GM10847 (cell line): ENCODE measurements around the gene PTPN22.

Experiments used
- POLR2A ChIP-seq: IDR thresholded peaks from 2 replicates; pipeline ENCODE4 v1.6.1; 2011; ENCODE audit not compliant: insufficient read length; ENCODE audit errors: extremely low read depth

Gene PTPN22

GRCh38 chr1:113802367-113803007 is 69.0 kb downstream of the PTPN22 start:
- TF ChIP-seq POLR2A, result no peak

- no peak for TF ChIP-seq POLR2A
Measured at GRCh38 chr1:113800487-113800886, 71.0 kb downstream of the PTPN22 start.

- TF ChIP-seq POLR2A, result no peak
Measured at GRCh38 chr1:113797472-113797871, 74.0 kb downstream of the PTPN22 start.

GRCh38 chr1:113793878-113794834 is 77.4 kb downstream of the PTPN22 start:
- no peak for TF ChIP-seq POLR2A

GRCh38 chr1:113792986-113793385 is 78.5 kb downstream of the PTPN22 start:
- no peak for TF ChIP-seq POLR2A

- TF ChIP-seq POLR2A, result no peak
Measured at GRCh38 chr1:113792471-113792870, 79.0 kb downstream of the PTPN22 start.

GRCh38 chr1:113788802-113789201 is 82.7 kb downstream of the PTPN22 start:
- no peak for TF ChIP-seq POLR2A

GRCh38 chr1:113787663-113788062 is 83.8 kb downstream of the PTPN22 start:
- TF ChIP-seq POLR2A, result no peak

- no peak for TF ChIP-seq POLR2A
Measured at GRCh38 chr1:113786069-113786468, 85.4 kb downstream of the PTPN22 start.

- no peak for TF ChIP-seq POLR2A
Measured at GRCh38 chr1:113784104-113784779, 87.3 kb downstream of the PTPN22 start.

- no peak for TF ChIP-seq POLR2A
Measured at GRCh38 chr1:113783254-113784103, 88.0 kb downstream of the PTPN22 start.

- no peak for TF ChIP-seq POLR2A
Measured at GRCh38 chr1:113782406-113782805, 89.1 kb downstream of the PTPN22 start.

- TF ChIP-seq POLR2A, result no peak
Measured at GRCh38 chr1:113780374-113781146, 91.0 kb downstream of the PTPN22 start.

- no peak for TF ChIP-seq POLR2A
Measured at GRCh38 chr1:113779542-113779941, 92.0 kb downstream of the PTPN22 start.

GRCh38 chr1:113777561-113777960 is 94.0 kb downstream of the PTPN22 start:
- no peak for TF ChIP-seq POLR2A

GRCh38 chr1:113770031-113770430 is 101.5 kb downstream of the PTPN22 start:
- no peak for TF ChIP-seq POLR2A
